Sigmoid colon (tissue), 7 donors: ENCODE data around the gene TMTC2. TPM values are rescaled to one million over a fixed set of nuclear protein-coding genes. Genes with fewer than 3 reads are reported as not detected.
"Not testable (repeated sequence)": the region's sequence is repeated elsewhere in the genome, so short reads cannot be mapped to it uniquely, and the experiment has no call there.

ENCODE experiments used
- DNase-seq: peaks from one replicate; pipeline ENCODE4 v3.0.0-alpha.2; 2019
- H3K27ac ChIP-seq, 4 donors: fragments of 200-600 bp; sonication (generic); one replicate each; pipeline ENCODE4 v1.5.1; 2016 to 2019; ENCODE audit warnings: mild to moderate bottlenecking in 1 of 4
- H3K27me3 ChIP-seq, 3 donors: fragments of 200-600 bp; sonication (generic); one replicate each; pipeline ENCODE4 v1.5.1; 2019; ENCODE audit warnings: mild to moderate bottlenecking in 1 of 3
- H3K36me3 ChIP-seq, 4 donors: fragments of 200-600 bp; sonication (generic); one replicate each; pipeline ENCODE4 v1.5.1; 2016 to 2019
- H3K4me1 ChIP-seq, 4 donors: fragments of 200-600 bp; sonication (generic); one replicate each; pipeline ENCODE4 v1.5.1; 2017 to 2019
- H3K4me3 ChIP-seq, 4 donors: fragments of 200-600 bp; sonication (generic); one replicate each; pipeline ENCODE4 v1.5.1; 2017 to 2019; ENCODE audit warnings: mild to moderate bottlenecking in 2 of 4, moderate library complexity in 1 of 4
- H3K9me3 ChIP-seq, 4 donors: fragments of 200-600 bp in 3 of 4; sonication (generic) in 3 of 4; one replicate each; pipeline versions ENCODE4 v1.5.1 to v1.6.1; 2013 to 2019
- CTCF ChIP-seq, 4 experiments: fragments of 450-650 bp in 3 of 4; fragments of 200-600 bp in 1 of 4; IDR thresholded peaks; one replicate each; pipeline ENCODE4 v1.5.1; 2016 to 2019; ENCODE audit warnings: antibody characterized with exemption in 4 of 4, mild to moderate bottlenecking in 3 of 4, moderate library complexity in 2 of 4
- EP300 ChIP-seq, 4 donors: sonication (generic); formaldehyde crosslinking; IDR thresholded peaks; one replicate each; pipeline ENCODE4 v1.6.1; 2017; ENCODE audit warnings: antibody characterized with exemption in 4 of 4
- POLR2A ChIP-seq, 2 donors: fragments of 450-650 bp; IDR thresholded peaks; one replicate each; pipeline ENCODE4 v1.6.1; 2016; ENCODE audit warnings: antibody characterized with exemption in 2 of 2, mild to moderate bottlenecking in 2 of 2, moderate library complexity in 2 of 2
- POLR2AphosphoS5 ChIP-seq, 4 donors: sonication (generic); formaldehyde crosslinking; IDR thresholded peaks; one replicate each; pipeline ENCODE4 v1.6.1; 2017; ENCODE audit warnings: antibody characterized with exemption in 4 of 4
- WGBS, 2 donors: extraction: QIAGEN DNeasy Blood & Tissue Kit; methylation state at CpG; one replicate each; pipeline ENCODE4 v1.1.7; 2013; 5-methylcytosine and 5-hydroxymethylcytosine counted together
- intact Hi-C: fragments of 100-400 bp; cut with DNase I; formaldehyde crosslinking; loops from one replicate; pipeline ENCODE4 v1.15.1; 2023
- polyA plus RNA-seq, 3 donors: library from polyadenylated mRNA; stranded (reverse); fragments of 200-250 nt; gene quantifications; one replicate each; pipeline ENCODE4 v1.2.3, GENCODE V29; 2013
- total RNA-seq, 4 donors: library from RNA; depleted of rRNA; stranded (reverse); fragments of >200 nt; gene quantifications; one replicate each; pipeline ENCODE4 v1.1.0, GENCODE V29; 2016
- donor health status: healthy with polysubstance abuse.
- donor health status: Bipolar disorder and iron deficiency.
- donor health status: healthy.

Gene TMTC2
- total and polyA plus RNA-seq, 7 donors, result 1.2 to 74.4 (median 61.2) TPM

DNA sequence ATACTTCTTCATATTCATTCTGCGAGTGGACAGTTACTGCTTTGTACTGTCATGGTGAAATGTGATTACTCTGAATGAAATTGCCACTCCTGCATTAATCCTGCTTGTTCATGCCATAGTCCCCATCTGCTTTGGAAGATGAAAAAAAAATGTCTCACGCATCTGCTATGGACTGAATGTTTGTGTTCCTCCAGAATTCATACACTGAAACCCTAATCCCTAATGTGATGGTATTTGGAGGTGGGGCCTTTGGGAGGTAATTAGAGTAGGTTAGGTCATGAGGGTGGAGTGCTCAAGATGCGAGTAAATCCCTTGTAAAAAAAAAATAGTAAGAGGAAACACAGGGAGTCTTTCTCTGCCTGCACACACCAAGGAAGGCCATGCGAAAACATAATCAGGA, 427.2 kb downstream of the TMTC2 start:
- Histone ChIP-seq H3K9me3 (no peaks in the 10 kb centered on the region), H3K4me3 (no peak overlapping the region), H3K27me3 (no peaks in the 10 kb centered on the region), H3K27ac (no peak overlapping the region), H3K4me1 (no peaks in the 10 kb centered on the region), H3K36me3 (no peaks in the 10 kb centered on the region)
- DNase-seq, result no peak
- WGBS, 2 donors, result 68 to 80% methylated on average over 4 of the region's 4 CpGs
- TF ChIP-seq POLR2AphosphoS5 (IDR thresholded peaks at IDR 0.05) (no peak), POLR2A (IDR thresholded peaks at IDR 0.05) (no peak), CTCF (IDR thresholded peaks at IDR 0.05) (no peak), EP300 (IDR thresholded peaks at IDR 0.05) (no peak)
- intact Hi-C loops, result no loop called here

DNA sequence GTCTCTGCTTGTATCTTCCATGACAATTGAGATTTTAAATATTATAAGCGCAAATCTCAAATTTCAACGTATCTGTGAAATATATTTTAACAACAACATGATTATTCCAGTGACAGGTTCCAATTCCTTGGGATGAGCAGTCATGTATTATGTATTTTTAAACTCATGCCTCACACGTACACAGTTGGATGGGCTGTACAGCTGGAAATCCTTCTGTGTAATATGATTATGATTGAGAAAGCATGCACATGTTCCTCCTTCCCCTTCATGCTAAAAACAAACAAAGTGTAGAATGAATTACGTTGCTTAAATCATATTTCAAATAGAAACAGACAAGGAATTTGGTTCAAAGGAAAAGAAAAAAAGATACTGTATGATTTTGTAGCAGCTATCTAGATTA, 428.3 kb downstream of the TMTC2 start:
- H3K4me1 ChIP-seq, result no peaks in the 10 kb centered on the region
- intact Hi-C loops, result no loop called here
- no peaks in the 10 kb centered on the region for H3K9me3 ChIP-seq
- no peak for DNase-seq
- no peaks in the 10 kb centered on the region for H3K36me3 ChIP-seq
- TF ChIP-seq CTCF (IDR thresholded peaks at IDR 0.05) (no peak), POLR2AphosphoS5 (IDR thresholded peaks at IDR 0.05) (no peak), EP300 (IDR thresholded peaks at IDR 0.05) (no peak), POLR2A (IDR thresholded peaks at IDR 0.05) (no peak)
- no peak overlapping the region for H3K4me3 ChIP-seq
- no peaks in the 10 kb centered on the region for H3K27me3 ChIP-seq
- no peak overlapping the region for H3K27ac ChIP-seq
- WGBS, 2 donors, result 78 to 84% methylated on average over 4 of the region's 4 CpGs

GRCh38 chr12:83117926-83118325, 431.2 kb downstream of the TMTC2 start:
- H3K9me3 ChIP-seq, H3K27me3 ChIP-seq, intact Hi-C loops, H3K4me3 ChIP-seq, DNase-seq, H3K4me1 ChIP-seq, H3K36me3 ChIP-seq, H3K27ac ChIP-seq: not testable (repeated sequence)
- WGBS, 2 donors, result 83 to 85% methylated on average over 3 of the region's 3 CpGs

GRCh38 chr12:83121897-83122622, 435.4 kb downstream of the TMTC2 start:
- Histone ChIP-seq H3K9me3 (no peaks in the 10 kb centered on the region), H3K27ac (no peak overlapping the region), H3K4me1 (no peaks in the 10 kb centered on the region), H3K4me3 (no peak overlapping the region), H3K27me3 (no peaks in the 10 kb centered on the region), H3K36me3 (no peaks in the 10 kb centered on the region)
- DNase-seq, result no peak
- WGBS, 2 donors, result 92 to 95% methylated on average over 15 of the region's 15 CpGs
- intact Hi-C loops, result loop anchor here (10.0 kb wide), 1 partner anchor 437 kb away; the partner anchor contains the start of gene TMTC2
- TF ChIP-seq POLR2A (IDR thresholded peaks at IDR 0.05), result no peak
- TF ChIP-seq POLR2AphosphoS5 (IDR thresholded peaks at IDR 0.05), result no peak
- TF ChIP-seq CTCF (IDR thresholded peaks at IDR 0.05), result no peak
- no peak for TF ChIP-seq EP300 (IDR thresholded peaks at IDR 0.05)

- WGBS, 2 donors, result 73 to 89% methylated on average over 3 of the region's 3 CpGs
Measured at GRCh38 chr12:83122623-83122934, 435.9 kb downstream of the TMTC2 start.

More at GRCh38 chr12:83122623-83122934, 435.9 kb downstream of the TMTC2 start:
- no peaks in the 10 kb centered on the region for H3K9me3 ChIP-seq
- H3K27me3 ChIP-seq, result no peaks in the 10 kb centered on the region
- no peak for DNase-seq
- no peaks in the 10 kb centered on the region for H3K36me3 ChIP-seq
- H3K4me1 ChIP-seq, result no peaks in the 10 kb centered on the region
- TF ChIP-seq EP300 (IDR thresholded peaks at IDR 0.05), result no peak
- TF ChIP-seq CTCF (IDR thresholded peaks at IDR 0.05), result no peak
- no peak for TF ChIP-seq POLR2A (IDR thresholded peaks at IDR 0.05)
- TF ChIP-seq POLR2AphosphoS5 (IDR thresholded peaks at IDR 0.05), result no peak
- no peak overlapping the region for H3K4me3 ChIP-seq
- intact Hi-C loops, result loop anchor here (10.0 kb wide), 1 partner anchor 438 kb away; the partner anchor contains the start of gene TMTC2
- H3K27ac ChIP-seq, result no peak overlapping the region
